K562 (cell line): Measurements from ENCODE around the gene NOL4L. TPM values are rescaled to one million over a fixed set of nuclear protein-coding genes. Genes with fewer than 3 reads are reported as not detected.
A peak's percentile ranks its signal among the peaks of the same experiment; 100 is the strongest.

Experiments
- CREB1 ChIP-seq, 2 experiments: sonication (generic) in 1 of 2; formaldehyde crosslinking in 1 of 2; IDR thresholded peaks; 2 replicates each; pipeline versions ENCODE4 v1.6.1 to v1.8.0; 2012 to 2022; ENCODE audit warnings: inconsistent platforms in 1 of 2, mild to moderate bottlenecking in 1 of 2, missing genetic modification reagents in 1 of 2, moderate library complexity in 1 of 2
- DACH1 ChIP-seq: fragments of 450-650 bp; IDR thresholded peaks from 2 replicates; pipeline ENCODE4 v1.6.1; 2018; ENCODE audit not compliant: partially characterized antibody
- GATA2 ChIP-seq: sonication (generic); formaldehyde crosslinking; IDR thresholded peaks from 2 replicates; pipeline ENCODE4 v1.4.0; 2020; ENCODE audit warnings: mild to moderate bottlenecking, missing genetic modification reagents
- KLF13 ChIP-seq: fragments of 450-650 bp; IDR thresholded peaks from 2 replicates; pipeline ENCODE4 v1.6.1; 2016; ENCODE audit warnings: missing genetic modification characterization, low read depth, mild to moderate bottlenecking, missing compliant biosample characterization, moderate library complexity, borderline replicate concordance
- MCM5 ChIP-seq: fragments of 450-650 bp; IDR thresholded peaks from 2 replicates; pipeline ENCODE4 v1.6.1; 2016; ENCODE audit warnings: low read depth
- NFIC ChIP-seq: fragments of 450-650 bp; IDR thresholded peaks from 2 replicates; pipeline ENCODE4 v1.6.1; 2017; ENCODE audit warnings: mild to moderate bottlenecking, inconsistent platforms
- NFIX ChIP-seq: fragments of 250-450 bp; sonication (Bioruptor Pico); IDR thresholded peaks from 2 replicates; pipeline ENCODE4 v1.4.0; 2020; ENCODE audit warnings: low read depth, mild to moderate bottlenecking, moderate library complexity
- NR2C1 ChIP-seq, 2 experiments: fragments of 450-650 bp; IDR thresholded peaks; 2 replicates each; pipeline ENCODE4 v1.6.1; 2017; ENCODE audit warnings: mild to moderate bottlenecking in 2 of 2, antibody characterized with exemption in 1 of 2, inconsistent platforms in 1 of 2, missing compliant biosample characterization in 1 of 2, missing genetic modification characterization in 1 of 2
- NRF1 ChIP-seq, 2 experiments: fragments of 450-650 bp; IDR thresholded peaks in 1 of 2; conservative IDR thresholded peaks in 1 of 2; 2 replicates each; pipeline ENCODE4 v1.6.1; 2014; ENCODE audit warnings: mild to moderate bottlenecking in 2 of 2
- PRDM10 ChIP-seq: fragments of 450-650 bp; IDR thresholded peaks from 2 replicates; pipeline ENCODE4 v1.6.1; 2018; ENCODE audit not compliant: partially characterized antibody
- RBM39 ChIP-seq: fragments of 200-400 bp; formaldehyde crosslinking; optimal IDR thresholded peaks from 2 replicates; pipeline ENCODE3; 2018; ENCODE audit warnings: low read depth, low read length
- SAP30 ChIP-seq: fragments of 200-600 bp; sonication (generic); IDR thresholded peaks from 2 replicates; pipeline ENCODE4 v1.6.1; 2012; ENCODE audit warnings: borderline replicate concordance, low read depth, mild to moderate bottlenecking, moderate library complexity, low read length, control low read depth, inconsistent platforms; ENCODE audit not compliant: insufficient read depth, poor library complexity, severe bottlenecking
- SMAD1 ChIP-seq: fragments of 150-350 bp; IDR thresholded peaks from 2 replicates; pipeline ENCODE4 v1.6.1; 2014; ENCODE audit warnings: low read length, low read depth; ENCODE audit not compliant: partially characterized antibody
- TAF1 ChIP-seq: IDR thresholded peaks from 2 replicates; pipeline ENCODE4 v1.6.1; 2011; ENCODE audit warnings: mild to moderate bottlenecking, low read length, moderate library complexity; ENCODE audit not compliant: insufficient read depth, control insufficient read depth, severe bottlenecking; ENCODE audit errors: extremely low read depth
- TAF15 ChIP-seq: fragments of 200-400 bp; formaldehyde crosslinking; IDR thresholded peaks from 2 replicates; pipeline ENCODE4 v1.6.1; 2017; ENCODE audit warnings: mild to moderate bottlenecking, low read depth, low read length, moderate library complexity
- TCF3 ChIP-seq: sonication (generic); formaldehyde crosslinking; IDR thresholded peaks from 2 replicates; pipeline ENCODE4 v1.4.0; 2020; ENCODE audit warnings: mild to moderate bottlenecking, missing genetic modification reagents
- ZHX1 ChIP-seq: fragments of 150-350 bp; conservative IDR thresholded peaks from 2 replicates; pipeline ENCODE4 v1.6.1; 2014; ENCODE audit warnings: low read length
- polyA plus RNA-seq, 8 experiments: library from polyadenylated mRNA; depleted of rRNA in 4 of 8; stranded (reverse) in 5 of 8; unstranded in 3 of 8; fragments of >200 nt; fragmentation: Nextera tagmentation in 2 of 8; fragmentation: Illumina TruSeq in 1 of 8; extraction: Ambion mirVana in 2 of 8; extraction: Trizol in 1 of 8; gene quantifications; 2 replicates each; pipeline versions ENCODE4 v1.2.1 to v1.2.3, GENCODE V29; 2011 to 2014; ENCODE audit warnings: inconsistent platforms in 1 of 8, missing spikeins in 1 of 8
- total RNA-seq, 7 experiments: library from RNA; depleted of rRNA in 6 of 7; stranded (reverse); fragments of >200 nt in 6 of 7; fragmentation: Illumina TruSeq in 2 of 7; extraction: Trizol in 2 of 7; gene quantifications; 2 replicates each; pipeline versions ENCODE4 v1.2.1 to v1.2.3, GENCODE V29; 2011 to 2021; ENCODE audit warnings: low replicate concordance in 1 of 7
- TF ChIP-seq, protein P1 (sequence below): conservative IDR thresholded peaks from 2 replicates; pipeline ENCODE4 v1.6.1; 2011; ENCODE audit warnings: low read depth, mild to moderate bottlenecking, low read length; ENCODE audit not compliant: control insufficient read depth

The NOL4L gene
- total and polyA plus RNA-seq, 9 of the 15 experiments (the other 6 are each of a cell fraction or from before 2014, with no cell fraction given) = 5.1 to 36.2 (median 13.6) TPM

DNA sequence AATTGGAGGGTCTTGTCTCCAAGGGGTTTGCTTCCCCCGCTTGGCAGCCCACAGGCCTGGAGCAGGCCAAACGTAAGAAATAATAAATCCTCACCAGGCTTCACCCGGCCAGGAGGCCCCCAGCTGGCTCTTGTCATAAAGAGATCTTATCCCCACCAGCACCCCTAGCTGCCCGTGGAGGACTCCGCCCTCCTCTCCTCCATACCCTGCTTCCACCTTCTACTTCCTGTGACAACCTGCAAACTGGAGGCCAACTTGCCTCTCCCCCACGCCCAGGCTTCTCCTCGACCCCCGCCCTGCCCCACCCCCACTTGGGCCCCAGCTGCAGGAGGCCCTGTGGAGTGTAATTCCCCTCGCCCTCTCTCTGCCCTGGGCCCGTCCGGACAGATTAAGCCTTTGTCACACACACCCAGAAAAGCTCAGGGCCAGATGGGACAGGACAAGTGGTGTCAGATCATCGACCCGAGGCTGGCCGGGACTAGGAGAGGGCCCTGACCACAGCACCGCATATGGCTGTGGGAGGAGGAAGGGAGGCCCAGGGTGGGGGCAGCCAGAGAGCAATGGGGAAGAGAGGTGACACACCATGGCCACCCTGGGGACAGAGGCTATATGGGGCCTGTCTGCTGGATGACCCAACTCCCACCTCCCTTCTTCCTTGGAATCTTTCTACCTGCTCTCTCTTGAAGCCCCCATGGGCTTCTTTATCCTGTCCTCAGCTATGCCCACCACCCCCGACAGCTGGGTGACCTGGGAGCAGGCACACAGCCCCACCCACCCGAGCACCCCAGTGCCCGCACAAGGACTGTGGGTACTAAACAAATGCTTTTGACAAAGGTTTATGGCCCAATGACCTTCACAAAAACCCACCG lies 3.9 kb downstream of the NOL4L start (continued):
- TF ChIP-seq SAP30 (peak; percentile 42), GATA2 (CRISPR knock-in tag) (peak; percentile 50; the same call in 1 of the 2 replicates), NFIC (peak; percentile 57), PRDM10 (peak; percentile 56), NR2C1 (IDR thresholded peaks at IDR 0.05) (peak; percentile 49), NR2C1 (tag; IDR thresholded peaks at IDR 0.05) (0 out of 2 replicates have a peak, but pooled peaks have one; percentile 34), NFIX (CRISPR knock-in tag) (no peak), TAF15 (no peak), NRF1 (conservative IDR thresholded peaks at IDR 0.05 in 1 of 2, IDR thresholded peaks at IDR 0.05 in 1 of 2) (peak; percentile 28 to 34; a peak in 2 of 4 replicates), RBM39 (no peak), TAF1 (peak; percentile 45), DACH1 (peak; percentile 80), KLF13 (no peak), ZHX1 (no peak), CREB1 (IDR thresholded peaks at IDR 0.05) (no peak), CREB1 (CRISPR knock-in tag; IDR thresholded peaks at IDR 0.05) (no peak), TCF3 (CRISPR knock-in tag) (peak; percentile 75), MCM5 (no peak), SMAD1 (peak; percentile 62)
- TF ChIP-seq, protein P1, sequence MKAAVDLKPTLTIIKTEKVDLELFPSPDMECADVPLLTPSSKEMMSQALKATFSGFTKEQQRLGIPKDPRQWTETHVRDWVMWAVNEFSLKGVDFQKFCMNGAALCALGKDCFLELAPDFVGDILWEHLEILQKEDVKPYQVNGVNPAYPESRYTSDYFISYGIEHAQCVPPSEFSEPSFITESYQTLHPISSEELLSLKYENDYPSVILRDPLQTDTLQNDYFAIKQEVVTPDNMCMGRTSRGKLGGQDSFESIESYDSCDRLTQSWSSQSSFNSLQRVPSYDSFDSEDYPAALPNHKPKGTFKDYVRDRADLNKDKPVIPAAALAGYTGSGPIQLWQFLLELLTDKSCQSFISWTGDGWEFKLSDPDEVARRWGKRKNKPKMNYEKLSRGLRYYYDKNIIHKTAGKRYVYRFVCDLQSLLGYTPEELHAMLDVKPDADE = peak; percentile 31; the same call in 1 of the 2 replicates
